Endodermal cell (in vitro differentiated cells): ENCODE data around the gene EEFSEC. TPM values are rescaled to one million over a fixed set of nuclear protein-coding genes. Genes with fewer than 3 reads are reported as not detected.
A peak's percentile ranks its signal among the peaks of the same experiment; 100 is the strongest.

Source experiments
- DNase-seq: peaks from one replicate; pipeline ENCODE4 v3.0.0-alpha.2; 2017
- H3K27ac ChIP-seq: 2 replicates; pipeline ENCODE4 v1.5.1; 2013; ENCODE audit warnings: mild to moderate bottlenecking, low read depth, low read length, moderate library complexity
- H3K27me3 ChIP-seq: 2 replicates; pipeline ENCODE4 v1.6.1; 2013; ENCODE audit warnings: mild to moderate bottlenecking, low read length, moderate library complexity; ENCODE audit not compliant: insufficient read depth, control insufficient read depth, poor library complexity, severe bottlenecking
- H3K36me3 ChIP-seq: 2 replicates; pipeline ENCODE4 v1.7.0; 2013; ENCODE audit warnings: mild to moderate bottlenecking, low read length, moderate library complexity; ENCODE audit not compliant: control insufficient read depth, insufficient read depth
- H3K4me1 ChIP-seq: one replicate; pipeline ENCODE4 v1.7.0; 2013; ENCODE audit warnings: low read length; ENCODE audit not compliant: control insufficient read depth, insufficient read depth
- H3K4me3 ChIP-seq: 2 replicates; pipeline ENCODE4 v1.5.1; 2013; ENCODE audit warnings: mild to moderate bottlenecking, low read length, moderate library complexity
- H3K9ac ChIP-seq: 2 replicates; pipeline ENCODE4 v1.6.1; 2013; ENCODE audit warnings: mild to moderate bottlenecking, low read length, moderate library complexity; ENCODE audit not compliant: poor library complexity, severe bottlenecking; ENCODE audit errors: extremely low read depth
- H3K9me3 ChIP-seq: 2 replicates; pipeline ENCODE4 v1.6.1; 2013; ENCODE audit warnings: mild to moderate bottlenecking, low read length, moderate library complexity; ENCODE audit not compliant: control insufficient read depth
- H3K27ac Mint-ChIP-seq: 2 replicates; pipeline ENCODE4 v1.8.0; 2020; ENCODE audit warnings: mixed read lengths
- H3K27me3 Mint-ChIP-seq: 2 replicates; pipeline ENCODE4 v1.8.0; 2021; ENCODE audit warnings: mild to moderate bottlenecking, mixed read lengths; ENCODE audit not compliant: insufficient read depth
- H3K36me3 Mint-ChIP-seq: 2 replicates; pipeline ENCODE4 v1.8.0; 2020; ENCODE audit warnings: low read depth, mixed read lengths
- H3K4me1 Mint-ChIP-seq: 2 replicates; pipeline ENCODE4 v1.8.0; 2020; ENCODE audit warnings: mixed read lengths
- H3K4me3 Mint-ChIP-seq: 2 replicates; pipeline ENCODE4 v1.8.0; 2020; ENCODE audit warnings: mild to moderate bottlenecking, moderate library complexity, mixed read lengths
- H3K9me3 Mint-ChIP-seq: 2 replicates; pipeline ENCODE4 v1.8.0; 2020; ENCODE audit warnings: mild to moderate bottlenecking, mixed read lengths
- CTCF ChIP-seq: fragments of 200-600 bp; sonication (generic); conservative IDR thresholded peaks from 2 replicates; pipeline ENCODE4 v1.5.0; 2021; ENCODE audit warnings: antibody characterized with exemption, mild to moderate bottlenecking
- WGBS, 2 experiments: methylation state at CpG; one replicate each; pipeline versions ENCODE4 v1.1.5 to v1.1.7; 2013; ENCODE audit warnings: missing lambda C conversion rate in 2 of 2, mixed read lengths in 1 of 2; ENCODE audit not compliant: insufficient coverage in 1 of 2, insufficient read length in 1 of 2; 5-methylcytosine and 5-hydroxymethylcytosine counted together
- total RNA-seq, 2 donors: library from RNA; stranded (reverse); fragmentation: NEBNext Ultra II Directional in 1 of 2; extraction: Animal tissue kit (Norgen Biotek cat#: 25700) in 1 of 2; gene quantifications; 2 replicates in 1 of 2; 3 replicates in 1 of 2; pipeline ENCODE4 v1.2.1, GENCODE V29; 2021

EEFSEC gene
- total RNA-seq, 2 donors from 2014 or later = 11.9 to 15.8 TPM

GRCh38 chr3:128290484-128290883 lies 137.2 kb downstream of the EEFSEC start:
- Histone ChIP-seq H3K4me1 (no peaks in the 10 kb centered on the region), H3K27me3 (no peaks in the 10 kb centered on the region), H3K9ac (no peak overlapping the region), H3K36me3 (no peaks in the 10 kb centered on the region), H3K27ac (no peak overlapping the region), H3K4me3 (no peak overlapping the region), H3K9me3 (peaks cover 9% of the 10 kb centered on the region)
- TF ChIP-seq CTCF = no peak
- 87 to 88% methylated on average over 1 to 3 of the region's 3 CpGs for WGBS, 2 experiments
- peaks cover 5% of the 10 kb centered on the region for H3K9me3 Mint-ChIP-seq
- DNase-seq = no peak
- no peak overlapping the region for H3K4me3 Mint-ChIP-seq
- peaks cover 3% of the 10 kb centered on the region for H3K36me3 Mint-ChIP-seq
- H3K4me1 Mint-ChIP-seq = peaks cover 7% of the 10 kb centered on the region
- H3K27ac Mint-ChIP-seq = no peak overlapping the region
- H3K27me3 Mint-ChIP-seq = peaks cover 2% of the 10 kb centered on the region

DNA sequence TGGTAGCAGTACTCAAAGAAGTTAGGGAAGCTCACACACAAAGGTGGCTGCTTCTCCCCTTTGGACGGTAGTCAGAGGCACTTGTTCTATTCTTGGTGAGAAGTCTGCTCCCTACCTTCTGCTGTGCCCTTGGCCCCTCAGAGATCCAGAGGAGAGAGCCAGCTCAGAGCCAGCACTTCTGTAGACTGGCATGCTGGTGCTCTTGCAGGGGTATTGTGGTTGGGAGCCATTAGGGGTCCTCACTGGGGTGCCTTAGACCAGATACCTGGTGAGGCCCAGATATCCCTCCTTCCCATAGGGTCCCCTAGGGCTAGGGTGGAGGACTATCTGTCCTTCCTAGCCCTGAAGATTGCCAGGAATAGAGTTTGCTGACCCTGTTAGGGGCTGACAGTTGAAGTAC lies 140.6 kb downstream of the EEFSEC start:
- Mint-ChIP-seq H3K4me3 (no peak overlapping the region), H3K27ac (no peak overlapping the region), H3K9me3 (peaks cover 5% of the 10 kb centered on the region), H3K36me3 (peaks cover 3% of the 10 kb centered on the region), H3K27me3 (no peaks in the 10 kb centered on the region), H3K4me1 (peaks cover 2% of the 10 kb centered on the region)
- H3K36me3 ChIP-seq = no peaks in the 10 kb centered on the region
- H3K27ac ChIP-seq = no peak overlapping the region
- H3K27me3 ChIP-seq = no peaks in the 10 kb centered on the region
- peaks cover 9% of the 10 kb centered on the region for H3K9me3 ChIP-seq
- H3K4me3 ChIP-seq = no peak overlapping the region
- 85 to 100% methylated on average over 1 of the region's 1 CpG for WGBS, 2 experiments
- no peak overlapping the region for H3K9ac ChIP-seq
- peak; percentile 20 for DNase-seq
- H3K4me1 ChIP-seq = no peaks in the 10 kb centered on the region
- TF ChIP-seq CTCF = no peak

DNA sequence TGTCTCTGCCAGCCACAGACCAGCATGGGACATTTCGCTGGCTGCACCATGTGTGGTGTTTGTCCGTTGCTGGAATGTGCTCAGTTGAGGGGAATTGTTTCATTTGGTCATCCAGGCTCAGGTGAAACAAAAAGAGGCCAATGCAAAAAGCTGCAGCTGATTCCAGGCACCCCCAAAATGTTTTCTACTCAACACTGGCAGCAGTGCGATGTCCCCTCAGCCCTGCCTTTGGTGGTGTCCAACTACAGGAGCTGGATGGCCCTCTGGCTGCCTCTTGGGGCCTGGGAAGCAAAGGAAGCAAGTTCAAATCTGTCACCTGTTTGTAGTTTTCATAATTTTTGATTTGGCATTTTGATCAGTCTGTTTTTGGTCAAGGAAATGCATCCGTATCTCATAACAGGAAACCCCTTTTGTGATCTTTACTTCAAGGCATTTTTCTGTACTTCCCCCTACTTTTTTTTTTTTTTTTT lies 141.8 kb downstream of the EEFSEC start:
- Mint-ChIP-seq H3K4me1 (peaks cover 2% of the 10 kb centered on the region), H3K4me3 (no peak overlapping the region), H3K27me3 (no peaks in the 10 kb centered on the region), H3K27ac (no peak overlapping the region), H3K36me3 (peaks cover 3% of the 10 kb centered on the region), H3K9me3 (peaks cover 4% of the 10 kb centered on the region)
- H3K9me3 ChIP-seq = peaks cover 9% of the 10 kb centered on the region
- no peak for TF ChIP-seq CTCF
- H3K36me3 ChIP-seq = no peaks in the 10 kb centered on the region
- no peak overlapping the region for H3K4me3 ChIP-seq
- no peaks in the 10 kb centered on the region for H3K27me3 ChIP-seq
- no peaks in the 10 kb centered on the region for H3K4me1 ChIP-seq
- WGBS, 2 experiments = 94 to 100% methylated on average over 1 to 4 of the region's 4 CpGs
- H3K27ac ChIP-seq = no peak overlapping the region
- DNase-seq = peak; percentile 23
- H3K9ac ChIP-seq = no peak overlapping the region
